GM23248 (cell line): ENCODE data around the gene GRP. TPM values are rescaled to one million over a fixed set of nuclear protein-coding genes. Genes with fewer than 3 reads are reported as not detected.

Experiments
- DNase-seq: peaks from one replicate; pipeline ENCODE4 v3.0.0-alpha.2; 2015
- H2AFZ ChIP-seq: fragments of 200-600 bp; sonication (generic); 2 replicates; pipeline ENCODE4 v1.6.1; 2016; ENCODE audit warnings: antibody characterized with exemption
- H3F3A ChIP-seq: fragments of 200-600 bp; sonication (generic); 2 replicates; pipeline ENCODE4 v1.6.1; 2016; ENCODE audit warnings: mild to moderate bottlenecking, antibody characterized with exemption, mixed run types; ENCODE audit not compliant: insufficient read depth
- H3K27ac ChIP-seq: fragments of 200-600 bp; sonication (generic); 2 replicates; pipeline ENCODE4 v1.5.1; 2016; ENCODE audit warnings: mild to moderate bottlenecking
- H3K27me3 ChIP-seq: fragments of 200-600 bp; sonication (generic); replicated peaks from 2 replicates; pipeline ENCODE4 v1.6.1; 2016; ENCODE audit warnings: mild to moderate bottlenecking; ENCODE audit not compliant: insufficient read depth
- H3K36me3 ChIP-seq: fragments of 200-600 bp; sonication (generic); 2 replicates; pipeline ENCODE4 v1.6.1; 2016; ENCODE audit warnings: low read depth, mild to moderate bottlenecking
- H3K4me1 ChIP-seq: fragments of 200-600 bp; sonication (generic); 2 replicates; pipeline ENCODE4 v1.6.1; 2016; ENCODE audit warnings: mild to moderate bottlenecking; ENCODE audit not compliant: insufficient read depth
- H3K4me2 ChIP-seq: fragments of 200-600 bp; sonication (generic); one replicate; pipeline ENCODE4 v1.6.1; 2016; ENCODE audit warnings: mild to moderate bottlenecking; ENCODE audit not compliant: unreplicated experiment
- H3K4me3 ChIP-seq: fragments of 200-600 bp; sonication (generic); 2 replicates; pipeline ENCODE4 v1.5.1; 2016; ENCODE audit warnings: mild to moderate bottlenecking
- H3K79me2 ChIP-seq: fragments of 200-600 bp; sonication (generic); 2 replicates; pipeline ENCODE4 v1.6.1; 2016; ENCODE audit warnings: mild to moderate bottlenecking; ENCODE audit not compliant: insufficient read depth
- H3K9ac ChIP-seq: fragments of 200-600 bp; sonication (generic); 2 replicates; pipeline ENCODE4 v1.6.1; 2016; ENCODE audit warnings: mild to moderate bottlenecking
- H3K9me2 ChIP-seq: fragments of 200-600 bp; sonication (generic); 2 replicates; pipeline ENCODE4 v1.6.1; 2016; ENCODE audit warnings: mixed run types, mild to moderate bottlenecking, moderate library complexity; ENCODE audit not compliant: insufficient read depth
- H3K9me3 ChIP-seq: fragments of 200-600 bp; sonication (generic); one replicate; pipeline ENCODE4 v1.6.1; 2017; ENCODE audit warnings: low read depth
- H4K20me1 ChIP-seq: fragments of 200-600 bp; sonication (generic); 2 replicates; pipeline ENCODE4 v1.6.0; 2016; ENCODE audit not compliant: insufficient read depth
- EZH2 ChIP-seq: fragments of 200-600 bp; sonication (generic); IDR thresholded peaks from 2 replicates; pipeline ENCODE4 v1.6.1; 2018; ENCODE audit warnings: antibody characterized with exemption, mild to moderate bottlenecking; ENCODE audit not compliant: insufficient read depth, poor library complexity, severe bottlenecking
- EZH2phosphoT487 ChIP-seq: fragments of 200-600 bp; sonication (generic); IDR thresholded peaks from 2 replicates; pipeline ENCODE4 v1.6.1; 2018; ENCODE audit warnings: antibody characterized with exemption, moderate library complexity, mild to moderate bottlenecking, low read depth; ENCODE audit not compliant: insufficient read depth
- WGBS, 2 experiments: methylation state at CpG; one replicate each; pipeline ENCODE4 v1.1.6; 2015 to 2017; ENCODE audit warnings: low lambda C conversion rate in 2 of 2, low coverage in 1 of 2; ENCODE audit errors: missing lambda C conversion rate in 2 of 2; 5-methylcytosine and 5-hydroxymethylcytosine counted together
- in situ Hi-C: fragments of 300-500 bp; cut with MboI; formaldehyde crosslinking; loops from 2 replicates; pipeline ENCODE4 v1.15.0; 2020
- polyA plus RNA-seq: library from polyadenylated mRNA; unstranded; fragments of >200 nt; fragmentation: Nextera tagmentation; extraction: Ambion mirVana; gene quantifications from 2 replicates; pipeline ENCODE4 v1.2.1, GENCODE V29; 2016
- total RNA-seq: library from RNA; depleted of rRNA; stranded (reverse); fragments of >200 nt; shearing (Covaris generic); gene quantifications from 2 replicates; pipeline ENCODE4 v1.2.3, GENCODE V29; 2014

Gene GRP
- total and polyA plus RNA-seq, 2 experiments from 2014 or later, result not detected

DNA sequence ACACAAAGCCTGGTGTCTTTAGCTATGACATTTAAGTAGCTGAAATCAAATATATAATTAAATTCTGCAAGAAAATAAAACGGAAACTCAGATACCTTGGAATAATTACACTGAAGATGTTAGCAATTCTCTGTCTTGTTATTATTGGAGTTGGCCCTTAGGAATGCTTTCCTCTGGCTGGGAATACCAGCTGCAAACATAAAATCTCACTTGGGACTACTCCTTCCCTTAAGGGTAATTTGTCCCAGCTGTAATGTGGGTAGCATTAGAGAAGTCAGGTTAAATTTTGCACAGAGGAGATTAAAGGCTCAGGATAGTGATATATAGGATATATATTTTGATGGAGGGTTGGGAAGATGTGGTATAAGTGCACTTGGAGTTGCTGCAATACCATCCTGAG, 37.3 kb upstream of the GRP start:
- Histone ChIP-seq H3K36me3 (no peaks in the 10 kb centered on the region), H3K9me2 (no peaks in the 10 kb centered on the region), H3K4me2 (no peak overlapping the region), H2AFZ (no peak overlapping the region), H3K9me3 (no peaks in the 10 kb centered on the region), H3K4me1 (peaks cover 12% of the 10 kb centered on the region; the same call in 1 of the 2 replicates), H3K79me2 (no peaks in the 10 kb centered on the region), H3K27ac (no peak overlapping the region), H3K9ac (no peak overlapping the region), H3K27me3 (no peaks in the 10 kb centered on the region), H3F3A (peaks cover 13% of the 10 kb centered on the region), H4K20me1 (no peaks in the 10 kb centered on the region), H3K4me3 (no peak overlapping the region)
- no peak for DNase-seq
- TF ChIP-seq EZH2 (no peak), EZH2phosphoT487 (no peak)
- in situ Hi-C loops, result no loop called here
- 10% methylated on average over 1 of the region's 1 CpG for WGBS, 2 experiments

DNA sequence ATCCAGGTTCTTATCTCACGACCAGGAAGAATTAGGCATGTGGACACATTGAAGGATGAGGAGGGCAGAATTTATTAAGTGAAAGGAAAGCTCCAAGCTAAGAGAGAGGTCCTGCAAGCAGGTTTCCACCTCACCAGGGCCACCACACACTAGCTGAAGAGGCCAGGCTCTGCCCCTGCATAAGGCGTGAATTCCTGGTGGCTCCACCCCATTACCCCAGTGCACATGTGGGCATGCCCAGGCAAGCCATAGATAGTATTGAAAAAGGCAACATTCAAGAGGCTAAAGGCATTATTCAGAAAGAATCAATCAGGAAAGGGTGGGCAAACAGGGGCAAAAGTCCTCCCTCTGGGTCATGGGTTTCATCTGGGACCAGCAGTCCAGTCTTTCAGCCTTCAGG, 30.9 kb upstream of the GRP start:
- in situ Hi-C loops, result no loop called here
- no peaks in the 10 kb centered on the region for H4K20me1 ChIP-seq
- no peaks in the 10 kb centered on the region for H3F3A ChIP-seq
- H3K9me2 ChIP-seq, result no peaks in the 10 kb centered on the region
- H3K27me3 ChIP-seq, result no peaks in the 10 kb centered on the region
- H3K4me1 ChIP-seq, result no peaks in the 10 kb centered on the region
- no peaks in the 10 kb centered on the region for H3K79me2 ChIP-seq
- WGBS, 2 experiments, result 50 to 58% methylated on average over 2 of the region's 2 CpGs
- no peak overlapping the region for H3K4me2 ChIP-seq
- no peaks in the 10 kb centered on the region for H3K36me3 ChIP-seq
- no peak overlapping the region for H3K27ac ChIP-seq
- H3K9me3 ChIP-seq, result no peaks in the 10 kb centered on the region
- no peak overlapping the region for H3K9ac ChIP-seq
- no peak for DNase-seq
- no peak overlapping the region for H3K4me3 ChIP-seq
- no peak for TF ChIP-seq EZH2
- TF ChIP-seq EZH2phosphoT487, result no peak
- no peak overlapping the region for H2AFZ ChIP-seq

GRCh38 chr18:59189746-59190145, 30.2 kb upstream of the GRP start:
- TF ChIP-seq EZH2phosphoT487, result no peak
- TF ChIP-seq EZH2, result no peak
- no peaks in the 10 kb centered on the region for H3K9me2 ChIP-seq
- no peak overlapping the region for H3K9ac ChIP-seq
- no peak overlapping the region for H2AFZ ChIP-seq
- no peaks in the 10 kb centered on the region for H3K9me3 ChIP-seq
- DNase-seq, result peak; percentile 44
- H3K4me1 ChIP-seq, result no peaks in the 10 kb centered on the region
- H3K79me2 ChIP-seq, result no peaks in the 10 kb centered on the region
- 28 to 39% methylated on average over 1 of the region's 1 CpG for WGBS, 2 experiments
- H3K4me2 ChIP-seq, result no peak overlapping the region
- no peaks in the 10 kb centered on the region for H4K20me1 ChIP-seq
- in situ Hi-C loops, result no loop called here
- H3K27ac ChIP-seq, result no peak overlapping the region
- H3K27me3 ChIP-seq, result no peaks in the 10 kb centered on the region
- no peak overlapping the region for H3K4me3 ChIP-seq
- H3K36me3 ChIP-seq, result no peaks in the 10 kb centered on the region
- H3F3A ChIP-seq, result no peaks in the 10 kb centered on the region

- DNase-seq, result no peak
- no peak overlapping the region for H3K27ac ChIP-seq
- no peaks in the 10 kb centered on the region for H3F3A ChIP-seq
- H3K9me3 ChIP-seq, result no peaks in the 10 kb centered on the region
- no peak overlapping the region for H3K4me3 ChIP-seq
- no peaks in the 10 kb centered on the region for H3K4me1 ChIP-seq
- no peaks in the 10 kb centered on the region for H3K36me3 ChIP-seq
- H3K4me2 ChIP-seq, result no peak overlapping the region
- no peaks in the 10 kb centered on the region for H3K9me2 ChIP-seq
- in situ Hi-C loops, result no loop called here
- H4K20me1 ChIP-seq, result no peaks in the 10 kb centered on the region
- no peaks in the 10 kb centered on the region for H3K79me2 ChIP-seq
- 33 to 40% methylated on average over 4 of the region's 4 CpGs for whole genome bisulfite sequencing, 2 experiments
- TF ChIP-seq EZH2 (no peak), EZH2phosphoT487 (no peak)
- no peak overlapping the region for H2AFZ ChIP-seq
- peaks cover 17% of the 10 kb centered on the region; the same call in 1 of the 2 replicates for H3K27me3 ChIP-seq
- H3K9ac ChIP-seq, result no peak overlapping the region
Observed at GRCh38 chr18:59196161-59196725, 23.7 kb upstream of the GRP start.
